Esophagus muscularis mucosa (tissue), 4 donors: ENCODE measurements around the gene NHEJ1.
"Not testable (repeated sequence)": the region's sequence is repeated elsewhere in the genome, so short reads cannot be mapped to it uniquely, and the experiment has no call there.

Experiments
- CTCF ChIP-seq, 3 experiments: fragments of 200-600 bp in 2 of 3; fragments of 450-650 bp in 1 of 3; sonication (generic) in 2 of 3; IDR thresholded peaks; one replicate each; pipeline ENCODE4 v1.5.1; 2017 to 2019; ENCODE audit warnings: antibody characterized with exemption in 3 of 3, mild to moderate bottlenecking in 2 of 3, moderate library complexity in 1 of 3
- EP300 ChIP-seq: sonication (generic); formaldehyde crosslinking; IDR thresholded peaks from one replicate; pipeline ENCODE4 v1.6.1; 2017; ENCODE audit warnings: antibody characterized with exemption
- POLR2A ChIP-seq: fragments of 450-650 bp; IDR thresholded peaks from one replicate; pipeline ENCODE4 v1.6.1; 2017; ENCODE audit warnings: antibody characterized with exemption, moderate library complexity, mild to moderate bottlenecking, low read depth
- POLR2AphosphoS5 ChIP-seq, 2 donors: sonication (generic); formaldehyde crosslinking; IDR thresholded peaks; one replicate each; pipeline ENCODE4 v1.6.1; 2017; ENCODE audit warnings: antibody characterized with exemption in 2 of 2

GRCh38 chr2:219200502-219201326 is 40.1 kb upstream of the NHEJ1 start:
- TF ChIP-seq CTCF (IDR thresholded peaks at IDR 0.05); POLR2A; POLR2AphosphoS5 (IDR thresholded peaks at IDR 0.05); EP300: not testable (repeated sequence)
